ENCODE results near the gene ACTRT2.

ACTRT2 gene

GRCh38 chr1:3060127-3060526, 38.9 kb downstream of the ACTRT2 start:
- Histone ChIP-seq H3K4me3 (ENCODE audit: severe bottlenecking) (no peak overlapping the region), H3K36me3 (ENCODE audit: low read depth) (no peaks in the 10 kb centered on the region), H3K4me1 (ENCODE audit: insufficient read depth, poor library complexity, severe bottlenecking) (no peaks in the 10 kb centered on the region), H3K27me3 (ENCODE audit: insufficient read depth, poor library complexity, severe bottlenecking) (peaks cover 40% of the 10 kb centered on the region), H3K27ac (ENCODE audit: poor library complexity, severe bottlenecking) (no peak overlapping the region), H3K9me3 (ENCODE audit: severe bottlenecking) (no peaks in the 10 kb centered on the region)
- TF ChIP-seq, protein P1, sequence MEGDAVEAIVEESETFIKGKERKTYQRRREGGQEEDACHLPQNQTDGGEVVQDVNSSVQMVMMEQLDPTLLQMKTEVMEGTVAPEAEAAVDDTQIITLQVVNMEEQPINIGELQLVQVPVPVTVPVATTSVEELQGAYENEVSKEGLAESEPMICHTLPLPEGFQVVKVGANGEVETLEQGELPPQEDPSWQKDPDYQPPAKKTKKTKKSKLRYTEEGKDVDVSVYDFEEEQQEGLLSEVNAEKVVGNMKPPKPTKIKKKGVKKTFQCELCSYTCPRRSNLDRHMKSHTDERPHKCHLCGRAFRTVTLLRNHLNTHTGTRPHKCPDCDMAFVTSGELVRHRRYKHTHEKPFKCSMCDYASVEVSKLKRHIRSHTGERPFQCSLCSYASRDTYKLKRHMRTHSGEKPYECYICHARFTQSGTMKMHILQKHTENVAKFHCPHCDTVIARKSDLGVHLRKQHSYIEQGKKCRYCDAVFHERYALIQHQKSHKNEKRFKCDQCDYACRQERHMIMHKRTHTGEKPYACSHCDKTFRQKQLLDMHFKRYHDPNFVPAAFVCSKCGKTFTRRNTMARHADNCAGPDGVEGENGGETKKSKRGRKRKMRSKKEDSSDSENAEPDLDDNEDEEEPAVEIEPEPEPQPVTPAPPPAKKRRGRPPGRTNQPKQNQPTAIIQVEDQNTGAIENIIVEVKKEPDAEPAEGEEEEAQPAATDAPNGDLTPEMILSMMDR (IDR thresholded peaks at IDR 0.05; ENCODE audit: poor library complexity, severe bottlenecking): no peak
- DNase-seq (ENCODE audit: low spot score) (no peak), ATAC-seq (ENCODE audit: low read depth) (no peak; the same call in 2 of the 3 replicates)

DNA sequence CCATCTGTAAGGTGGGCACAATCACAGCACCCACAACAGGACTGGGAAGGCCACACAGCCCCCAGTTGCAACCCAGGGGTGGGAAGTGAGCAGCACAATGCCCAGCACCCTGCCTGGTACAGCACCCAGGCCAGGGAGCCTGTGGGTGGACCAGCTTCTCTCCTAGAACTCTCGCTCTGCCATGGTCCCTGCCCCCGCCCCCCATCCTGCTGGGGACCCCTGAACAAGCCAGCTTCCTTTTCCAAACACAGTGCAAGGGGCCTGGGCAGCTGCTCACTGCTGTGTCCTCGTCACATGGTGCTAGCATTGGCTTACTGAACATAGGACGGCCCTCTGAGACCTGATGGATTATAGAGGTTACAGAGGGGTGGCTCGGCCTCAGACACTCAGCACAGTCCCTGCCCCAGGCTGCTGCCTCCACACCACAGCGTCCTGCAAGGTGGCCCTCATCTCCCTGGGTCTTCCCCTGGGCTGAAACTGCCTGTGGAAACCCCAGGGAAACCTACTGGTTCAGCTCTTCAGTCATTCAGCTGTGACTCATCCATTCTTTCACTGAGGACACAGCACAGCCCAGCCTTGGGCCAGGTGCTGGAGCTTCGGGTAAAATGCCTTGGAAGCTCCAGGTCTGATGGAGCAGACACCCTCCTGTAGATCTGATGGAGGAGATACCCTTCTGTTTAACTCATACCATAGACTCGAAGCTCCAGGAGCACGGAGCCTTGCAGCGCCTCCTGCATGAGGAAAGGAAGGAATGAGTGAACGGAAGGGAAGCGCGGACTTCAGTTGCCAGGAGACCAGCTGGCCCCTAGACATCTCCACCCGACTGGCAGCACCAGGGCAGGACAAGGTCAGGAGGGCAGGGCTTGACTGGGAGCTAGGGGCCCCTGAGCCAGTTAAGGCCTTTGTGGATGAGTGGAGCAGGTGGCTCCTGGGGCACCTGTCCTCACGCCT, 39.6 kb downstream of the ACTRT2 start:
- ATAC-seq (ENCODE audit: low read depth) (peak; percentile 68; the same call in 2 of the 3 replicates), DNase-seq (ENCODE audit: low spot score) (no peak)
- no peaks in the 10 kb centered on the region for H3K4me1 ChIP-seq (ENCODE audit: insufficient read depth, poor library complexity, severe bottlenecking)
- no peaks in the 10 kb centered on the region for H3K36me3 ChIP-seq (ENCODE audit: low read depth)
- H3K27ac ChIP-seq (ENCODE audit: poor library complexity, severe bottlenecking): no peak overlapping the region
- TF ChIP-seq, protein P1 (IDR thresholded peaks at IDR 0.05; ENCODE audit: poor library complexity, severe bottlenecking): no peak
- no peak overlapping the region for H3K4me3 ChIP-seq (ENCODE audit: severe bottlenecking)
- peaks cover 47% of the 10 kb centered on the region for H3K27me3 ChIP-seq (ENCODE audit: insufficient read depth, poor library complexity, severe bottlenecking)
- H3K9me3 ChIP-seq (ENCODE audit: severe bottlenecking): no peaks in the 10 kb centered on the region

DNA sequence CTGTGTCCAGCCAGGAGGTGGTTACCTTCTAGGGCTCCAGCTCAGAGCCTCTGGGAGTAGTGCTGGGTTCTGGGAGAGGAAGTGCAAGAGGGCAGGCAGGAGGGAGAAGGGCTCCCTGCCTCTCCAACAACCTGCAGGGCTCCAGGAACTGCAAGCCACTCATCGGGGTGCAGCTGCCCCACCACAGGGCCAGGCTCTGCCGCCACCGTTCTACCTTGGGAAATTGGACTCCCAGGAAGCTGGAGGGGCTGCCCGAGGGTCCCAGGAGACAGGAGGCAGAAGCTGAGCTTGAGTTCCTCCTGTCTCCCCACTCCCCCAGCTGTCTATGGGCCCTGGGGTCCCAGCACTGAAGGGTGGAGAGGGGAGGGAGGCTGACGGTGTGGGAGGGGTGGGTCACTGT, 40.3 kb downstream of the ACTRT2 start:
- H3K9me3 ChIP-seq (ENCODE audit: severe bottlenecking): no peaks in the 10 kb centered on the region
- H3K4me1 ChIP-seq (ENCODE audit: insufficient read depth, poor library complexity, severe bottlenecking): no peaks in the 10 kb centered on the region
- H3K27me3 ChIP-seq (ENCODE audit: insufficient read depth, poor library complexity, severe bottlenecking): peaks cover 54% of the 10 kb centered on the region
- ATAC-seq (ENCODE audit: low read depth) (no peak), DNase-seq (ENCODE audit: low spot score) (peak; percentile 49)
- H3K36me3 ChIP-seq (ENCODE audit: low read depth): no peaks in the 10 kb centered on the region
- no peak overlapping the region for H3K4me3 ChIP-seq (ENCODE audit: severe bottlenecking)
- TF ChIP-seq, protein P1 (IDR thresholded peaks at IDR 0.05; ENCODE audit: poor library complexity, severe bottlenecking): no peak
- H3K27ac ChIP-seq (ENCODE audit: poor library complexity, severe bottlenecking): no peak overlapping the region

DNA sequence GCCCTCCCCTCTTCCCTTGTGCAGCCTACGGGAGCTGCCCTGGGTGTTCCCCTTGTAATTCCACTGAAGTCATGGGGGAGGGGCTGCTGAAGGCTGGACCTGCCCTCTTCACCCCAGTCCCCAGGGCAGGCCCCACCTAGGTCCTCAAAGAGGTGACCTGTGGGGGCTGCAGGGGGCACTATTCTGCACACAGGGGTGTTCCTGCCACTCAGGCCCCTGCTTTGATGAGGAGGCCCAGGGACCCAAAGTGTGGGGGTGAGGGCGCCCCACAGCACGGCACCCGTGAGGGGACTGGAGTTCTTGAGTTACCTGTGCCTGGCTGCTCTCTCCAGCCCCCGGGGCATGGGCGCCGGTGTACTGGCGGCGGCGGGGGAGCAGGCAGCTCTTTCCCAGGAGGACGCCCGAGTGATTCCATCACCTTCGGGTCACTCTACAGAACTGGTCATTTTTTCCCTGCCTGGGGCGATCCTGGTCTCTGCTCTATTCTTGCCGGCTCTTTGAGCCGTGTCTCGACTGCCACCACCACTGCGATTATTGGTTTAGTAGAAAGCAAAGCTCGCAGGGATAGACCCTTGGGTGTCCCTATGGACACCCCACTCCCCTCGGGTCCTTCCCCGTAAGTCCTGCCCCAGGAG, 40.8 kb downstream of the ACTRT2 start:
- peaks cover 60% of the 10 kb centered on the region for H3K27me3 ChIP-seq (ENCODE audit: insufficient read depth, poor library complexity, severe bottlenecking)
- no peak for ATAC-seq (ENCODE audit: low read depth)
- H3K27ac ChIP-seq (ENCODE audit: poor library complexity, severe bottlenecking): no peak overlapping the region
- DNase-seq (ENCODE audit: low spot score): peak; percentile 51
- TF ChIP-seq, protein P1 (IDR thresholded peaks at IDR 0.05; ENCODE audit: poor library complexity, severe bottlenecking): no peak
- H3K36me3 ChIP-seq (ENCODE audit: low read depth): no peaks in the 10 kb centered on the region
- no peak overlapping the region for H3K4me3 ChIP-seq (ENCODE audit: severe bottlenecking)
- H3K9me3 ChIP-seq (ENCODE audit: severe bottlenecking): no peaks in the 10 kb centered on the region
- no peaks in the 10 kb centered on the region for H3K4me1 ChIP-seq (ENCODE audit: insufficient read depth, poor library complexity, severe bottlenecking)
